NCI-H146 treated with DMSO at 0.1 percent for 48 hours (cell line): ENCODE data around the gene MOB1B.
A peak's percentile ranks its signal among the peaks of the same experiment; 100 is the strongest.
"Not testable (repeated sequence)": the region's sequence is repeated elsewhere in the genome, so short reads cannot be mapped to it uniquely, and the experiment has no call there.

ENCODE experiments used
- DNase-seq: peaks from one replicate; lab custom pipeline; 2025; ENCODE audit not compliant: unreplicated experiment; lab: John Stamatoyannopoulos, UW

The MOB1B gene

GRCh38 chr4:71005025-71005424 lies 102.9 kb downstream of the MOB1B start:
- DNase-seq: not testable (repeated sequence)

- no peak for DNase-seq
Measured at GRCh38 chr4:71006203-71006907, 104.2 kb downstream of the MOB1B start.

GRCh38 chr4:71008196-71008595 lies 106.0 kb downstream of the MOB1B start:
- no peak for DNase-seq

GRCh38 chr4:71009086-71009485 lies 106.9 kb downstream of the MOB1B start:
- no peak for DNase-seq

- DNase-seq: peak; percentile 20
Measured at GRCh38 chr4:71009890-71010588, 107.9 kb downstream of the MOB1B start.

GRCh38 chr4:71011451-71011850 lies 109.3 kb downstream of the MOB1B start:
- DNase-seq: no peak

GRCh38 chr4:71017391-71017790 lies 115.2 kb downstream of the MOB1B start:
- not testable (repeated sequence) for DNase-seq

- DNase-seq: no peak
Measured at GRCh38 chr4:71020611-71021010, 118.4 kb downstream of the MOB1B start.

- no peak for DNase-seq
Measured at GRCh38 chr4:71025654-71026053, 123.5 kb downstream of the MOB1B start.

GRCh38 chr4:71026086-71026485 lies 123.9 kb downstream of the MOB1B start:
- no peak for DNase-seq

GRCh38 chr4:71027611-71028010 lies 125.4 kb downstream of the MOB1B start:
- DNase-seq: no peak

GRCh38 chr4:71029504-71029903 lies 127.3 kb downstream of the MOB1B start:
- no peak for DNase-seq

- DNase-seq: not testable (repeated sequence)
Measured at GRCh38 chr4:71032106-71032505, 129.9 kb downstream of the MOB1B start.
